ENCODE results near the gene SLC26A6.
A peak's percentile ranks its signal among the peaks of the same experiment; 100 is the strongest.

Gene SLC26A6

DNA sequence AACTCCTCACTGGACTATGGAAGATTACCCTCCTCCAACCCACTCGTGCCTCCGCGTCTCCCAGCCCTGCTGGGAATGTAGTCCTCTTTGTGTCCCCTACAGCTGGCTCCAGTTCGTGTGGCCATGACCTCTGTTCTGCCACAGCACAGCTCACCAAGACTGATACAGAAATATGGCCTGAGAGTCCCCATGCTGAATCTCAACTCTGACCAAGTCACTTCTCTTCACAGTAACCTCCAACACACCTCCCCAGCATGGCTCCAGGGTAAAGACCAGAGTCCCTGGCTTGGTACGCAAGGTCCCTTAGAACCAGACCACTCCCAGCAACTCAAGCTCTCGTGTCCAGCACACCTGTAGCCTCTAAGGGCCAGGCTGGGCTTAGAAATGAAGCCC, 37.9 kb downstream of the SLC26A6 start:
- no peak for DNase-seq

DNA sequence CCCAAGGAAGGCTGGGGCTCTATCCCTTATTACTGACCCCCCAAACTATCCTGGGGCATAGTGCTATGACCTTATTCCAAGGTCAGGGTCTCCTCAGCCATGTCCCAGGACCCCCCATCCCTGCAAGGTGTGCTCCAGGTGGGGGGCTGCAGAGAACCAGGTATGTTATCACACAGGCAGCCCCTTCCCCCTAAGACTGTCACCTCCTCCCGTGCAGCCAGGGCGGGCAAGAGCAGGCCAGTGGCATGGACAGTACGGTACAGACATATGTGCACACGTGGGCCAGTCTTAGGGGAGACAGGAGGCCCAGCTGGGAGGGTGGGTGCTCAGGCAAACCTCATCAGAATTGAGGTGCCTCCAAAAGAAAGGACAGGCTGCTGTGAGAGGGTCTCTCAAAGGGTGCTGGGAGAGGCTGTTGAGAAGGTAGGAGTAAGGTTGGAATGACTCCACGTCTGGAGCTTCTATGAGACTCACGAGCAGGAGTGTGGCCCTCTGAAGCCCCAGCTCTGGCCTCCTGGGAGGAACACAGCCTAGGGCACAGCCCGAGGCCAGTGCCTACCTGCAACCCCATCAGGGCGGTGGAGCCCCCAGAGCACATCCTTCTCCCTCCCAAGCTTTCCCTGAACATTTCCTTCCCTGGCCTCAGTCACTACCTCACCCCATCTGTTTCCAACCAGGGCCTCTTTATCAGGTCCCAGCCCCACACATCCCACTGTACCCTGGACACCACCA, 38.4 kb downstream of the SLC26A6 start:
- DNase-seq = no peak

DNA sequence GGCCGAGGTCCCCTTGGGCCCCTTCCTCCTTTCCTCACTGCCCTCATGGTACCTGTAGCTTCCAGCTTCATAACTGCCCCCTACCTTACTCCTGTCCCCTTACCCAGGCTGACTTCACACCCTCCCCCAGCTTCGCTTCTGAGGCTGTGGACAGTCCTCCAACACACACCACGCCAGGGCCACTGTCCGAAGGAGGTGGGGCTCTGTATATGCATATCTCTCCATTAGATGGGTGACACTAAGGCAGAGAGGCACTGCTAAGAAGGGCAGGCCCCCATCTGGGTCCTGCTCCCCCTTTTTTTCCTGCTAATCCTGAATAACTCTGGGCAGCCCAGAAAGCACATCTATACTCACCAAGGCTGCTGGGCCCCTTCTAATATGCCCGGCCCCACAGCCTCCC, 39.1 kb downstream of the SLC26A6 start:
- no peak for DNase-seq

DNA sequence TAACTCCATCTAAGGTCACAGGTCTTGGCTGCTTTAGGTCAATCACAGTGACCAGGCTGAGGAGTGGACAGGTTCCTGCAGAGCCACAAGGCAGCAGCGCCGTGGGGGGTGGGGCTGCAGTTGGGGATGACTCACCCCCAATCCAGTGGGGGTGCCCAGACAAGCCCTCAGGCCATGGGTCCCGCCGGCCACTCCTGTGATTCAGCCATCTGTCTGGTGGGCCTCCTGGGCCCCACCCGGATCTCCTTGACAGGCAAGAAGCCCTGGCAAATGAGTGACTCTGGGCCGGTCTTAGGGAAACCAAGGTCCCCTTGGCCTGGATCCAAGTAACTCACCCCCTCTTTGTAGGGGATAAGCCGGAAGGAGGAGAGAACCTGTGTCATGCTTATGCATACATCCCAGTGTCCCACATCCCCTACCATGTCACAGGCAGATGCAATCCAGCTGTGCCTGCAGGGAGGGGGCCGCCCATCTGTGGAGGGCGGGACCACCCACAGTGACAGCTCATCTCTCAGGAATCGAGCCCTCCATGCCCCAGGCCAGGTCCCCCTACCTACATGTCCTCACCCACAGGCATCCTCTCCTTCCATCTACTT, 39.6 kb downstream of the SLC26A6 start:
- DNase-seq = no peak

DNA sequence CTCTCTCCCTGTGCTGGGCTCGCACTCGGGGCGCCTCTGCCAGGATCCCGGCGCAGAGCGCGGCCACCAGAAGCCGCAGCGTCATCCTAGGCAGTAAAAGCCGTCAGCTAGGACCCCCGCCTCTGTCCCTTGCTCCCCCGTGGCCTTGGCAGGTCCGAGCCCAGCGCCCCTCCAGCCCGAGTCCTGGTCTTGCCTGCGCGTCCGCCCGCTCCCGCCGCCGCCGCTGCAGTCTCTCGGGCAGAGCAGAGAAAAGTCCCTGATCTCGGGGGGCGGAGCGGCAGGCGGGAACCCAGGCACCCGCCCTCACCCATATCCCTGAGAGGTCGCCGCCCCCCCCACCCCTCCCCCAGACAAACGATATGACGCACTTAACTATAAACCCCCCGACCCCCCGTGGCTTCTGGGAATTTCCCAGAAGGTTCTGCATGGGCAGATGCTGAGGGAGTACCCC, 40.2 kb downstream of the SLC26A6 start, which contains the start of gene COL7A1:
TSS of gene COL7A1 (minus strand) at position 255 of the 451 bp plus-strand sequence. CDS start at position 85, 170 bp downstream.
- no peak for DNase-seq

DNA sequence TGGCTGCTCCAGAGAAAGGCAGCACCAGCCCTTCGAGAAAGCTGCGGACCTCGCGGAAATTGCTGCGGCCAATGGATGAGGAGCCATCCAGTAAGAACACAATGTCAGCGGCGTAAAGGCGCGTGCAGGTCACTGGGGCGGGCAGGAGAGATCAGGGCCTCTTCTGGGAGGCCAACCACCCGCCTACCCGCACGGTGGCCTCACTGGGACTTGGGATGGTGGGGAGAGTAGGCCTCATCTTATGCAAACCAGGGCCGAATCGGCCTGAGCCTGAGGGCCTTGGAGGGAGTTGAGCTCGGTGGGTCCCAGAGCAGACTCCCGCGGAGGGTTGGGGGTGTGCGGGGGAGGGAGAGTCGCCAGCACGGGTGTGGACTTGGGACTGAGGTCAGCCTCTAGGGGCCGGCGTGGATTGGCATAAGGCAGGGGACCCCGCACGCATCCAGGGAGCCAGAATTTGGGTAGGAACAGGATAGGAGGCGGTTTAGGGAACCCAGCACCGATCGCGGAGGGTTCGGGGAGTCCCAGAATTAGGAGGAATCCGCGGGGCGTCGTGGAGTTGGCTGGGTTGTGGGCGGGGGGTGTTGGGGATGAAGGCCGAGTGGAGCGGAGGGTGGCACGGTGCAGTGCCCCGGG, 40.7 kb downstream of the SLC26A6 start:
- DNase-seq = no peak

DNA sequence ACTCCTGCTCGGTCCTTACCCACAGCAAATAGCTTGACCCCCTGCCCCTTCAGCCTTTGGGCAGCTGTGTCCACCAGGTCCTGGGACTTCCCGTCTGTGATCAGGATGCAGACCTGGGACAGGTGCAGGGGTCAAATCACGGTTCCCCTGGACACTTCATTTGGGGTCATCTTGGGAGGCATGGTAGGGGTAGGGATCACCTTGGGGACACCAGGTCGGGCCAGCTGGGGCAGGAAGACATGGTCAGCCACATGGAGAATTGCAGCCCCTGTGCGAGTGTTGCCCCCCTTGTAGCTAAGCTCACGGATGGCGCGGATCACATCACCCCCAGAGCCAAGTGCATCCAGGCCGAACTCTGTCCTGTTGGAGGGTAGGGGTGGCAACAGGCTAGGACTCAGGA, 41.9 kb downstream of the SLC26A6 start:
- no peak for DNase-seq

DNA sequence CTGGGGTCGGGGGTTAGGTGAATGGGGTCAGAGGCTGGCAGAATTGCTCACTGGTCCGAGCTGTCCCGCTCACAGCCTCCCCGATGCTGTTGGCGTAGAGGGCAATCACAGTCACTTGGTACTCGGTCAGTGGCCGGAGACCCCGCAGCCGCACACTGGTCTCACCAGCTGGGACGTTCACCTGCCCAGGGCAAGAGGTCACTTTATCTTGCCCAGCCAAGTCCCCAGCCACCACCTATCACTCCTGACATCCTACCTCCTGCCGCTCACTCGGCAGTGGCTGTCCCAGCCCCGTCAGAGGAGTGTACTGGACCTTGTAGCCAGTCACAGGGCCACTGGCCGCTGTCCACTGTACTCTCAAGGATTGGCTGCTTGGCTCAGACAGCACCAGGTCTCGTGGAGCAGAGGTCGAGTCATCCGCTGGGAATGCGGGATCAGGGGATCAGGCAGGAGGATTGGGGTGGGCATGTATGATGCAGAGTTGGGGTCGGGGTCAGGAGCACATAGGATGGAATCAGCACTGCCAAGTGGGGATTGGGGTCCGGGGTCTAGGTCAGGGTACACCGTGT, 42.7 kb downstream of the SLC26A6 start:
- no peak for DNase-seq

DNA sequence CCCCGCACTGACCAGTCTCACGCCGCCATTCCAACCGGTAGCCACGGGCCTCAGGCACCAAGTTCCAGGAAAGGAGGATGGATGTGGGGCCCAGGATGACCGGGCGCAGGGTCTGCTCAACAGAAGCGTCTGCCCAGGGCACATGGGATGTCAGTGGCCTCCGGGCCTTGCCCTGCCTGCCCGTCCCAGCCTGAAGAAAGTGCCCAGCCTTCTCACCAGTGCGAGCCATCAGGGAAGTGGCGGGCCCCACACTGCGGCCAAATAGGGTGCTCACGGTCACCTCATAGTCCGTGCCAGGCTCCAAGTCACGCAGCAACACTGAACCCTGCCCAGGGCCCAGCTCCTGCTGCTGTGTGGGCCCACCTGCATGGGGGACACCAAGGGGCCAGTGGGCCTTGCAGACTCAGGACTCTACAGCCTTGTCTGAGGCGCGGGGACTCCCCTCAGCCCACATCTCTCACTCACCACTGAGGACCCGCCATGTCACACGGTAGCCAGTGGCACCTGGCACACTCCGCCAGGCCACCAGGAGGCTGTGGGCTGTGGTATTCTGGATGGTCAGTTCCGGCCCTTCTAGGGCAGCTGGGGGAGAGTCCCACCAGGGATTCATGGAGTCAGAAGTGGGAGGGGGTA, 43.3 kb downstream of the SLC26A6 start:
- no peak for DNase-seq

DNA sequence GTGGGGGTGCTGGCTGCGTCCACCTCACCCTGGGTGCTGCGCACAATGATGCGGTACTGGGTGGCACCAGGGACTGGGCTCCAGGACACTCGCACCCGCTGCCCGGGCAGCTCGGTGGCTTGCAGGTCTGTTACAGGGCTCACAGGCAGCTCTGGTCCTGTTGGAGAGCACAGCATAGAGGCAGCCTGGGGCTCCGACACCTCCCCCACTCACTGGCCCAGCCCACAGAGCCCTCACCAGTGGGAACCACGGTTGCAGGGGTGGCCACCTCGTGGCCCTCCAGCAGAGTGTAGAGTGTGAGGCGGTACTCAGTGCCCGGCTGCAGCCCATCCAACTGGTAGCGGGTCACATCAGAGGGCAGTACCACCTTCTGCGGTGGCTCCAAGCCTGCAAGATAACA, 43.8 kb downstream of the SLC26A6 start:
- DNase-seq = no peak

DNA sequence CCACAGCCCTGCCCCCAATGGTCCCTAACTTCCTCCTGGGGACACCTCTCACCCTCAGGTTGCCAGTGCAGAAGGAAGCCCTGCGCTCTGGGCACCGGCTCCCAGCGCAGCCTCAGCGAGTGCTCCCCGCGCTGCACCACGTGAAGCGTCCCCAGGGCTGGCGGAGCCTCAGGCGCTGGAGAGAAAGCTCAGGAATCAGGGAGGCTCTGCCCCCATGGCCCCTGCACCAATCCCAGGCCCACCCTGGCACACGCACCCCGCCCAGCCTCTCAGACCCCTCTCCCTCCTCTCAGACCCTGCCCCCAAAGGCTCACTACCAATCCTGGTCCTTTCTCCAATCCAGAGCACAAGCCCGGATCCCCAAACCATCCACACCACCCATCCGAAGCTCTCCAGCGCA, 47.0 kb downstream of the SLC26A6 start:
- no peak for DNase-seq

DNA sequence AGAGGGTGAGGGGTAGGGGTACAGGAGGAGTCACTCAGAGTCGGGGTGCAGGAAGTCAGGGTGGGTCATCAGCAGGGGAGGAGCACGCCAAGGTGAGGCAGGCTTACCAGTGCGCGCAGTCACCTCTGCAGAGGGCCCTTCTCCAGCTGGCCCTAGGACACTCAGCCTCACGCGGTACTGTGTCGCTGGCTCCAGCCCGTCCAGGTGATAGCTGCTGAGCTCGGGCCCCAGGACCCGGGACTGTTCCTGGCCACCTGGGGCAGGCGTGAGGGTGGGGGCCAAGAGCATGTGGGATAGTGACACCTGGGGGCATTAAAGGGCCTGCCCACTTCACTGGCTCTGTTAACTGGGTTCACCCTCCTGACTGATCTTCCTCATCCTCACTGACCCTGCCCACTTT, 47.6 kb downstream of the SLC26A6 start:
- peak; percentile 25 for DNase-seq

DNA sequence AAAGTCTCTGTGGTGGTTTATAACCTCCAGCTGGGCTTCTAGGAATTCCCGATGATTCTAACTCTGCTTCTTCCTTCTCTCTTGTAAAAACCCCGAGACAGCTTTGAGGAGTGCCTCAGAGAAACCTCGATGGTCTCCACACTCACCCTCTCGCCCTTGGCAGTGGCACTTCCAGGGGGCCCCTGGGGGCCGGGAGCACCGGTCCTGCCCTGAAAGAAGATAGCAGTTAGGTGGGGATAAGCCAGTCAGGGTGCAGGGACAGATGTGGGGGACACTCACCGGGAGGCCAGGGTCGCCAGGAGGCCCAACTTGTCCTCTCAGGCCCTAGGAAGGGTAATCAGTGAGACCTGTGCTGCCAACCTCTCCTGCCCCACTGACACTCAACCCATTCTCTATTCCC, 49.9 kb downstream of the SLC26A6 start:
- DNase-seq = no peak

DNA sequence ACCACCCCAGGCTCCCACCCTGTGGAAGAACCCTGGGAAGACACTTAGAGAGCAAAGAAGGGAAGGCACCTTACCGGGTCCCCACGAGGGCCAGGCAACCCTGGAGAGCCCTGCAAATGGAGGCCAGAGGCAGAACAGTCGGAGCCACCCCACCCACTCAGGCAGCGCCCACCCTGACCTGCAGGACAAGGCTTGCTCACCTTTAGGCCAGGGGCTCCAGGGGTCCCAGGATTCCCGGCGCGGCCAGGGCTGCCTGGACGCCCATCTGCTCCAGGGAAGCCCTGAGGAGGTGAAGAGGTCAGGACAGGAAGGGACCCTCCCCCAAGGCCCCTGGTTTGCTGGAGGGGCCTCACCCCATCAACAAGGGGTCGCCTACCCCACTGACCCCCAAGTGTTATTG, 50.4 kb downstream of the SLC26A6 start:
- DNase-seq = no peak

DNA sequence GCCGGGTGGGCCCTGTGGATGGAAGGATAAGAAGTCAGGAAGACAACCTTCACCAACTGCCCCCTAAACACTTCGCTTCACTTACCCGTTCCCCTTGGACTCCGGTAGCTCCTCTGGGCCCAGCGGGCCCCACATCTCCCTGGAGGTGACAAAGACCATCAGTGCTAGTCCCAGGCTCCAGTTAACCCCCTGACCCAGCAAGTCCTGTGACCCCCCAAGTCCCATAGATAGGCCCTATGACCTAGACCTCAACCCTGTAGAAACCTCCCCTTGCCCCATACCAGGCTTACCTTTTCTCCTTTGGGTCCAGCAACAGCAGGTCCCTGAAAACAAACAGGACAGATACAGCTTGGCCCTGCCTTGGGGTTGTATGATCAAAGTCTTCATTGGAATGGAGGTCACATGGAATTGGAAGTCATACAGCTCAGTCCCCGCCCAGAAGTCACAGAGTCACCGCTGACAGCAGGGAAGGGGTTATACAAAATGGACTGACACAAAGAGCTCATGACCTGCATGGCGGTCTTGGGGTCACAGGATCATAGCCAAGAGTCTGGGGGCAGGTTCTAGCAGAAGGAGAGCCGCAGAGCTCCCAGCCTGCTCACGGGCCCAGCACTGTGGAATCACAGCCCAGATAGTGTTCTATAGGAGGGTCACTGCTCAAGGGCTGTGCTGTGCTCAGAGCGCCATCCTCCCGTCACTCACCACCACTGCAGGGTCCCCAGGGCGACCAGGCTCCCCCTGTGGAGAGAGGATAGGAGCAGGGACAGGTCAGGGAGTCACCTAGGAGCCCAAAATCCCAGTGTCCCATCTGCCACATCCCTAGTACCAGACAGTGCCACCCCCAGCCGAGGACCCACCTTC, 53.4 kb downstream of the SLC26A6 start:
- no peak for DNase-seq

DNA sequence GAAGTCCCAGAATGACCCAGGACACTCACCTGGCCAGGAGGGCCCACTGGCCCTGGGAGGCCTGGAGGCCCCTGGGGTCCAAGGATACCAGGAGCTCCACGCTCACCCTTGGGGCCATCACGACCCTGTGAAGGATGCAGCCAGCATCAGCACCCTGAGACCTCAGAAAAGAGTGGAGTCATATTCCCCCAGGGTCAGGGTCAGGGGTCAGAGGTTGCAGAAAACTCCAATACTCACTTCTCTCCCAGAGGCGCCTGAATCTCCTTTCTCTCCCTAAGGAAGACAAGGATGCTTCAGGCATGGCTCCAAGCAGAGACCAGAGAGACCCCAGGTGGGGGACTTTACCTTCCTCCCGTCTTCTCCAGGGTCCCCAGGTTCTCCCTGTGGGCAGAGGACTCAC, 58.6 kb downstream of the SLC26A6 start:
- no peak for DNase-seq

All from RPMI8226 (cell line).